Subcutaneous adipose tissue (tissue), 4 donors: Measurements from ENCODE around the gene EEF1A2. TPM values are rescaled to one million over a fixed set of nuclear protein-coding genes. Genes with fewer than 3 reads are reported as not detected.

Source experiments
- total RNA-seq, 4 donors: library from RNA; depleted of rRNA; stranded (reverse); fragments of >200 nt; gene quantifications; one replicate each; pipeline ENCODE4 v1.1.0, GENCODE V29; 2016
- TF ChIP-seq, protein P1 (sequence below): fragments of 450-650 bp; IDR thresholded peaks from one replicate; pipeline ENCODE4 v1.5.1; 2016; ENCODE audit warnings: low read depth, mild to moderate bottlenecking, control low read depth, antibody characterized with exemption, moderate library complexity

Gene EEF1A2
- total RNA-seq, 4 donors from 2014 or later = not detected

DNA sequence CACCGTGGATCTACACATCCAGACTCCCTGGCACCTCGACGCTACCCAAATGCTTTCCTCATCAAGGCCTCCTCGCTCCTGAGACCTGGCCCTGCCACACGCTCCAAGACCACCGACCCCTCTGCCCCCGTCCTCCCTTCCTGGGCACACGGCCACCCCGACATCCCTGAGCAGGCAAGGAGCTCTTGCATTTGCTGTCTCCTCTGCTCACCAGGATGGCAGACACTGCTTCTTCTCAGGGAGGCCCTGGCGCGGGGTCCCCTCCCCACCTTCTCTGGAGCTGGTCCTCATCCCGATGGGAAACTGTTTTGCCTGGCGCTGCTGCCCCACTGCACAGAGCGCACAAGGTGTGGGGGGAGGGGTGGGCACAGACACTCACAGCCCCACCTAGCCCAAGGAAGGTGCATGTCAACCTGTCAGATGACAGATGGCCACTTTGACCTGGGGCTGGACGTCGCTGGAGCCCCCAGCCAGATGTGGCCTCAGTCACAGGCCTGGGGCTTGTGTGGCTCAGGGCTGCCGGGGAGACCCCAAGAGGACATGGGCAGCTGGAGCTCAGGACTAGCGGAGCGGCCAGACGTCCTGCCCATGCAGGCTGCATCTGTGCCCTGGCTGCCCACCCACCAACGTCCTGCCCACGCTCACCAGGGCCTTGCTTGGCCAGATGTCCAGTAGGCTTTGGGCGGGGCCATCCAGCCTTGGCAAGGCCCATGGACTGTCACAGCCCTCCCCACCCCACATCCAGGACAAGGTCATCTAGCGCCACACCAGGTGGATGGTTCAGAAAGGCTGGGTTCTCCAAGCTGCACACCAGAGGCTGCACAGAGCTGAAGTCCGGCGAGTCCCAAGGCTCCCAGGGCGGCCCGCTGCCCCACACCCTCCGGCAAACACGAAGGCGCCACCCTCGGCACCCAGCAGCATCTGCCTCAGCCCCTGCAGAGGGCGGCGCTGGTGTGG is 20.3 kb downstream of the EEF1A2 start:
- TF ChIP-seq, protein P1, sequence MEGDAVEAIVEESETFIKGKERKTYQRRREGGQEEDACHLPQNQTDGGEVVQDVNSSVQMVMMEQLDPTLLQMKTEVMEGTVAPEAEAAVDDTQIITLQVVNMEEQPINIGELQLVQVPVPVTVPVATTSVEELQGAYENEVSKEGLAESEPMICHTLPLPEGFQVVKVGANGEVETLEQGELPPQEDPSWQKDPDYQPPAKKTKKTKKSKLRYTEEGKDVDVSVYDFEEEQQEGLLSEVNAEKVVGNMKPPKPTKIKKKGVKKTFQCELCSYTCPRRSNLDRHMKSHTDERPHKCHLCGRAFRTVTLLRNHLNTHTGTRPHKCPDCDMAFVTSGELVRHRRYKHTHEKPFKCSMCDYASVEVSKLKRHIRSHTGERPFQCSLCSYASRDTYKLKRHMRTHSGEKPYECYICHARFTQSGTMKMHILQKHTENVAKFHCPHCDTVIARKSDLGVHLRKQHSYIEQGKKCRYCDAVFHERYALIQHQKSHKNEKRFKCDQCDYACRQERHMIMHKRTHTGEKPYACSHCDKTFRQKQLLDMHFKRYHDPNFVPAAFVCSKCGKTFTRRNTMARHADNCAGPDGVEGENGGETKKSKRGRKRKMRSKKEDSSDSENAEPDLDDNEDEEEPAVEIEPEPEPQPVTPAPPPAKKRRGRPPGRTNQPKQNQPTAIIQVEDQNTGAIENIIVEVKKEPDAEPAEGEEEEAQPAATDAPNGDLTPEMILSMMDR = no peak

DNA sequence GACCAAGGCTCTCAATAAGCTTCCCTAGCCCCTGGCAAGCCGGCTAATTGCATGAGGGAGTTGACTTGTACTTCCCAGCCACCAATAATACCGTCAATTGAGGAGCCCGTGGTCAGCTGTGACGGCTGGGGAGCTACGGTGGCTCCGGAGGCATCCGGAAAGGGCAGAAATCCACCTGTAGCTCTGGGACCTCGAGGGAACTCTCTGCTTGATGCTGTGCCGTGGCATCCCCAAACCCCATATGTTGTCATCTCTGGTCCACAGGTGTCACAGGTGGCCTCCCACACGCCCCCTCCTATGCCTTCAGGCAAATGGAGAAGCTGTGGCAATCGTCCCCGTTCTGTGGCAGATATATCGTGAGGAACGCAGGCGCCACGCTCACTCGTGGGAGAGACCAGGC is 20.9 kb downstream of the EEF1A2 start:
- TF ChIP-seq, protein P1 = no peak

DNA sequence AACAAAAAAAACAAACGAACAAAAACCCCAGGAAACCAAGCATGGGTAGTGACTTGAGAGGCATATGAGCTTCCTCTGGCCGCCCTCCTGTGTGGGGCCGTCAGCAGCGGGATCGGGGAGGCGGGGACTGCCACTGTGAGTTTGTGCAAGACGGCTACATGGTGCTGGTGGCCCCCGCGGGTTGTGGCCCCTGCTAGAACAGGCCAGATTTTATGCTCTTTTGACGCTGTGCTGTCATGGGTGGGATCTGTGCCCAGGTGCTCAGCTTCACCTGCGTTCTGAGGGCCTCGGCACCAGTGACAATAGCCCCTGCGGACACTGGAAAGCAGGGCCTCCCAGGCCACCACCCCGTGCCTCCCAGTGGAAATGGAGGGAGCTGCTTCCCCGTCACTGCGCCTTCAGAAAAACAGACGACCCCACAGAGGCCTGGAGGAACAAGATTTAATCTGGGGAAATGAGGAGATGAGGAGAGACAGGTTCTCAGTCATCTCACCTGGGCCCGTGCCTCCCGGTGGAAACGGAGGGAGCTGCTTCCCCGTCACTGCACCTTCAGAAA is 21.7 kb downstream of the EEF1A2 start:
- TF ChIP-seq, protein P1 = no peak

DNA sequence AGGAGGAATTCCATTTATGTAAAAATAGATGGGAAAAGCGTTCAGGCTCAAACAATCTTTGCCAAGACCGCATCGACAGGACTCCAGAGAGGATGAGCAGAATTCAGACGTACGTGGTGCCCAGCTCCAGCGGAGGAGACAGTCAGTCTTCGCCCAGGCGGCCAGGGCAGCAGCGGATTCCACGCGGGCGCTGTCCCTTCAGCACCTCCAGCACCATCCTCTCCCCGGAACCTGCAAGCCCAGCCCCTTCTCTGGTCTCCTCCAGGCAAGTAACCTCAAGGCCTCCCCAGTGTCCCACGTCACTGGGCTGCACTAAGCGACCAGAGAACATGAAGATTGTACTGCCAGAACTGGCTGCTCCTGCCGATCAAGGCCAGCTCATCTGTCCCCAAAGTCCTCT is 23.7 kb downstream of the EEF1A2 start:
- TF ChIP-seq, protein P1 = no peak

DNA sequence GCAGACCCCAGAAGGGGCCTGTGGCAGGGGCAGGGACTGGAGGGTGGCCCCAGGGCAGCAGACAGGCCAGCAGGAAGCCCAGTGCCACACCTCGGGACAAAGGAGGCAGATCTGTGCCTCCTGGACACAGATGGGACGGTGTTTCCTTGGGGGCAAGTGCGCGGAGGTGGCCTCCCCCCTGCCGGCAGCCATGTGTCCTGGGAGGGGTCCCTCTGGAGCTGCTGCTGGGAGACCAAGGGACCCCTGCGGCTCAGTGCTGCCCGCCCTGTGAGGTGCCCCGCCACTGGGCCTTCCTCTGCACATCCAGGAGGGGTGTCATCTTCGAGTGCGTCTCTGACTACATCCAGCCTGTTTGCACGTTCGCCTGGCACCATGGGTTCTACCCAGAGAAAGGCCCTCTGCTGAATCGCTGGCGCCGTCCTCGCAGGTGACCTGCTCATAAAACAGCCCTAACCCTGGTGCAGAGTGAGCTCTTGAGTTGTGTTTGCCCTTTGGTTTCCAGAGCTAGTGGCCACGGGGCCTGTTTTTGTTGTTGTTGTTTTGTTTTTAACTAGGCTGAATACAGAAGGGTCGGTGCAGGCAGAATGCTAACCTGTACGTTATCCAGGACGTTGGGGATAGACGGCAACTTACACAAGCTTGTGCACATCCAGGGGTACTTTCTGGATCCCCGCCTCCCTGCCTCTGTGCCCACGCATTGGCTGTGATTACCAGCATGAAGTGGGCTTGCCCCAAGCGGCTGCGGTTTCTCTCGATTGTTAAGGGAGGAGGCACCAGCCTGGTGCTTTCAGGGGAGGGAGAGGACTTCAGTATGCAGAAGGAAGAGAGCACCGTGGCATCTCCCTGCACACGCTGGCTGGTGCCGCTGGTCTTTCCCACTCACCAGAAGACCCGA is 25.1 kb downstream of the EEF1A2 start:
- TF ChIP-seq, protein P1 = no peak

DNA sequence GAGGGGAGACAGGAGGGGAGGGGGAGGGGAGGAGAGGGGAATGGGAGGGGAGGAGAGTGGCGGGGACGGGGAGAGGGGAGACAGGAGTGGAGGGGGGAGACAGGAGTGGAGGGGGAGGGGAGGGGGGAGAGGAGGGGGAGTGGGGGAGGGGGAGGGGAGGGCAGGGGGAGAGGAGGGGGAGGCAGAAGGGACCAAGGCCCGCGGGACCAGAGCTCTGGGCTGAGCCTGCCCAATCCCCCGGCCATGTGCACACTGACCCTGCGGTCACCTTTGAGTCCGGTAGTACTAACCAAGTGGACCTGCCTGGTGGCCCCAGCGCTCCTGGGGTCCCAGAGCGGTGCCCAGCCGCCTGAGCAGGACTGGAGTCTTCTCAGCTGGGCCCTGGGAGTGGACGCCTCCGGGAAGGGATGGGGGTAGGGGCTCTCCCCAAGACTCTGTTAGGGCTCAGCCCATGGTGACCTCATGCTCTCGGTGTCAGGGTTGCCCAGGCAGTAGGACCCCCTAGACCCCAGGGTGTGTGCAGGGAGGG is 26.0 kb downstream of the EEF1A2 start:
- TF ChIP-seq, protein P1 = no peak
